Measurements from ENCODE around the gene CCDC14.

Gene CCDC14

GRCh38 chr3:123880998-123881561 lies 79.9 kb downstream of the CCDC14 start:
- TF ChIP-seq FOXM1 (IDR thresholded peaks at IDR 0.05; ENCODE audit: borderline replicate concordance, low read depth) (no peak), EP300 (IDR thresholded peaks at IDR 0.05; ENCODE audit: borderline replicate concordance) (no peak), YY1 (IDR thresholded peaks at IDR 0.05; ENCODE audit: low read depth) (0 out of 2 replicates have a peak, but pooled peaks have one; percentile 28), CEBPB (IDR thresholded peaks at IDR 0.05) (no peak), USF1 (IDR thresholded peaks at IDR 0.05) (no peak), TCF12 (IDR thresholded peaks at IDR 0.05; ENCODE audit: low read depth) (no peak), ZBTB7A (IDR thresholded peaks at IDR 0.05; ENCODE audit: low read depth) (no peak), MAX (IDR thresholded peaks at IDR 0.05) (no peak), RAD21 (IDR thresholded peaks at IDR 0.05; ENCODE audit: low read depth) (peak; percentile 49; the same call in 1 of the 2 replicates)

- TF ChIP-seq ZBTB7A (IDR thresholded peaks at IDR 0.05; ENCODE audit: low read depth) (no peak), USF1 (IDR thresholded peaks at IDR 0.05) (no peak), REST (IDR thresholded peaks at IDR 0.05; ENCODE audit: low read depth) (no peak), TCF12 (IDR thresholded peaks at IDR 0.05; ENCODE audit: low read depth) (no peak), TEAD4 (IDR thresholded peaks at IDR 0.05) (no peak), NFIC (IDR thresholded peaks at IDR 0.05) (no peak), MAX (IDR thresholded peaks at IDR 0.05) (no peak), EP300 (IDR thresholded peaks at IDR 0.05; ENCODE audit: borderline replicate concordance) (no peak)
Observed at GRCh38 chr3:123878807-123879206, 82.2 kb downstream of the CCDC14 start.

- TF ChIP-seq CEBPB (IDR thresholded peaks at IDR 0.05) (no peak), EGR1 (IDR thresholded peaks at IDR 0.05) (no peak)
Observed at GRCh38 chr3:123877965-123878364, 83.1 kb downstream of the CCDC14 start.

- TF ChIP-seq REST (IDR thresholded peaks at IDR 0.05; ENCODE audit: low read depth), result no peak
- TF ChIP-seq USF1 (IDR thresholded peaks at IDR 0.05), result no peak
Observed at GRCh38 chr3:123877466-123877865, 83.6 kb downstream of the CCDC14 start.

GRCh38 chr3:123876858-123877257 lies 84.2 kb downstream of the CCDC14 start:
- no peak for TF ChIP-seq YY1 (IDR thresholded peaks at IDR 0.05; ENCODE audit: low read depth)
- TF ChIP-seq FOXM1 (IDR thresholded peaks at IDR 0.05; ENCODE audit: borderline replicate concordance, low read depth), result no peak
- TF ChIP-seq RAD21 (IDR thresholded peaks at IDR 0.05; ENCODE audit: low read depth), result peak; percentile 23; the same call in 1 of the 2 replicates

GRCh38 chr3:123872621-123873020 lies 88.4 kb downstream of the CCDC14 start:
- no peak for TF ChIP-seq EP300 (IDR thresholded peaks at IDR 0.05; ENCODE audit: borderline replicate concordance)

GRCh38 chr3:123871946-123872345 lies 89.1 kb downstream of the CCDC14 start:
- TF ChIP-seq EGR1 (IDR thresholded peaks at IDR 0.05), result no peak
- no peak for TF ChIP-seq MAX (IDR thresholded peaks at IDR 0.05)
- TF ChIP-seq FOXM1 (IDR thresholded peaks at IDR 0.05; ENCODE audit: borderline replicate concordance, low read depth), result no peak
- no peak for TF ChIP-seq CEBPB (IDR thresholded peaks at IDR 0.05)
- TF ChIP-seq REST (IDR thresholded peaks at IDR 0.05; ENCODE audit: low read depth), result no peak
- peak; percentile 60 for TF ChIP-seq NFIC (IDR thresholded peaks at IDR 0.05)
- TF ChIP-seq ZBTB7A (IDR thresholded peaks at IDR 0.05; ENCODE audit: low read depth), result no peak
- no peak for TF ChIP-seq TEAD4 (IDR thresholded peaks at IDR 0.05)
- TF ChIP-seq EP300 (IDR thresholded peaks at IDR 0.05; ENCODE audit: borderline replicate concordance), result no peak

Measured in Ishikawa (cell line).